Stimulated activated CD8-positive, alpha-beta memory T cell treated with anti-CD3 and anti-CD28 coated beads, Interleukin-7, amount 100 ng/mL, for 1 hour (primary cell): Measurements from ENCODE around the gene ATG13.

Experiments used
- DNase-seq, 2 donors: peaks; one replicate each; pipeline ENCODE4 v3.0.0-alpha.2; 2020; ENCODE audit warnings: low read depth in 2 of 2

The ATG13 gene

DNA sequence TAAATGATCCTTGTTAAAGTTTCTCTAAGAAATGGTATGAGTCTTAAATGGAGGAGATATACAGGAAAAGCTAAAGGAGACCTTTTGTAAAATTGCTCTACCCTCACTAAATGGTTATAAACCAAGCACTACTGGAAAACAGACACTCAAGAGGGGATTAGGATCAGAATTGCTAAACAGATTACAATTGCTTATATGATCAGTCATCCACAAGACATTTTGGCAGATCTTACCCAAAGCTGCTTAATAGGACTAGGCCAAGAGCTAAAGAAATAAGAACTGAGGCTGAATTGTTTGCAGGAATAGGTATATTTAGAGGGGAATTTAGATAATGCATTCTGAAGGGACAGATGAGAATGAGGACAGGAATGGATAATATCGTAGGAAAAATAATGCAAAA is 9.8 kb upstream of the ATG13 start:
- DNase-seq, result no peak

DNA sequence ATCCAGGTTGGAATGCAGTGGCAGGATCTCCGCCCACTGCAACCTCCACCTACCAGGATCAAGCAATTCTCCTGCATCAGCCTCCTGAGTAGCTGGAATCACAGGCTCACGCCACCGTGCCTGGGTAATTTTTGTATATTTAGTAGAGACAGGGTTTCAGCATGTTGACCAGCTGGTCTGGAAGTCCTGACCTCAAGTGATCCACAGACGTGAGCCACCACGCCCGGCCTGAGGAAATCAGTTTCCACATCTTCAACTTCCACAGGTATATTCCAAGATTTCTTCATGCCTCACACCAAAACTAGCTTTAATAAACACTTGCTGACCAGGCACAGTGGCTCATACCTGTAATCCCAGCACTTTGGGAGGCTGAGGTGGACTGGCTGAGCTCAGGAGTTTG is 8.0 kb upstream of the ATG13 start:
- no peak for DNase-seq

DNA sequence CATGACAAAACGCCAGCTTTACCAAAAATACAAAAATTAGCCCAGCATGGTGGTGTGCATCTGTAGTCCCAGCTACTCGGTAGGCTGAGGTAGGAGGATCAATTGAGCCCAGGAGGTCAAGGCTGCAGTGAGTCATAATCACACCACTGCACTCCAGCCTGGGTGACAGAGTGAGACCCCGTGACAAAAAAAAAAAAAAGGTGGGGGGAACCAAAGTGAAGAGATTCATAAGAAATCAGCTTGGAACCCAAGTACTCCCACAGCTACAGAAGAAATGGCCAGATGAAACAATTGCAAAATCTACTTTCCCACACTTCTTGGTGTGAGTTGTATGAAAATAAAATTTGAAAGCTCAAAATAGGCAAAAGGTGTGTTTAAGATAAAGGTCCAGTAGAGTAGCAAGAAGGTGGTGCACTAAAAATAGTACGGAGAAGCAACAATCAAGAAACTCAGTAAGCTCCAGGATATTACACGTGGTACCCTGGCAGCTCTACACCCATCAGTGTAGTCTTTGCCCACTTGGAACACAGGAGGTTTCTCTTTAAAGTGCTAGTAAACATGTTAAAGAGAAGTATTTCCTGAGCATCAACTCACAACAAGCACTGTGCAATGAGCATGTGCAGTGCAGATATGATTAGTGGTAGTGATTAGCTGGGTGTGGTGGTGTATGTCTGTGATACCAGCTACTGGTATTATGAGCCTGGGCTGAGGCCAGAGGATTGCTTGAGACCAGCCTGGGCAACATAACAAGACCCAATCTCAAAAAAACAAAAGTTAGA is 5.6 kb upstream of the ATG13 start:
- DNase-seq, result no peak

GRCh38 chr11:46612326-46612725 is 5.0 kb upstream of the ATG13 start:
- DNase-seq, result no peak

- DNase-seq, result no peak
These were observed 1.6 kb upstream of the ATG13 start for GRCh38 chr11:46615756-46616155.

DNA sequence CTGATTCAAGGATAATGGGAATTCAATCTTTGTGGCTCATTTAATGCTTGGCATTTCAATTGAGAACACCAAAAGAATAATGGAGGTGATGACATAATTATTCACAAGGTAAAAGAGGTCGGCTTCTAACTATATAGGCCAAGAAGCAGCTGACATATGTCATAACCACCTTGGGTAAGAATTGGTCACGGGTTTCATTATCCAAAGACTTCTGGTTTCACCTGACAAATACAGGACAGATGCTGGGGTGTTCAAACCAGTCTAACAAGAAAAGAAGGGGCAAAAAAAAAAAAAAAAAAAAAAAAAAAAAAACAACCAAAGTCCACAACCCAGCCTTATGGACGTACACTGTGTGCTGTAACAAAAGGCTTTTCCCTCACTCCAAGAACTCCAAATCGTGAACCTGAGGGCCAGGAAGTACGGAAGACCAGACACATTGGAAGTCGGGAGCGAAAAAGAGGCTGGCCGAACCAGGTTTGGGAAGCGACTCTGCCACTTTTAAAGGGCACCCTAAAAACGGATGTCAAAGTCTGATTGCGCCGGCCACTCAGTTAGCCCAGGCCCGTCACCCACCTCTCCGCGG is 711 bp upstream of the ATG13 start:
- no peak for DNase-seq

GRCh38 chr11:46617972-46618314 is 590 bp downstream of the ATG13 start:
- no peak for DNase-seq

- no peak for DNase-seq
These were observed 1.5 kb downstream of the ATG13 start for GRCh38 chr11:46618837-46619236.

- no peak for DNase-seq
These were observed 8.1 kb downstream of the ATG13 start for GRCh38 chr11:46625406-46625805.

- no peak for DNase-seq
These were observed 11.6 kb downstream of the ATG13 start for GRCh38 chr11:46628961-46629360.

DNA sequence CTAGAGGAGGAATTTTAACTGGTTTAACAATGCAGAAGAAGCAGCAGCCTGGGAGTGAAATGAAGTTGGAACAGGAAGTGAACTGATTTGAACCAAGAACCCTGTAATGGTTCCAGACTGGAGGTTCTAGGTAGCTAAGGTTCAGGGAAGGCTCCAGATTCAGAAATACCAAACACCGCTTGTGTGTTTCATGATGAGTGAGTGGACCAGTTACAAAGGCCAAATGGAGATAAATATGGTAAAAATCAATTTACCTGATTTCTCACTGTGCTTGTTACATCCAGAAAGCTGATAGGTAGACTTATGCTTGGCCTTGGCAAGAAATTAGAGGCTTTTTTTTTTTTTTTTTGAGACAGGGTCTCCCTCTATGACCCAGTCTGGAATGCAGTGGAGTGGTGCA is 12.9 kb downstream of the ATG13 start:
- no peak for DNase-seq

DNA sequence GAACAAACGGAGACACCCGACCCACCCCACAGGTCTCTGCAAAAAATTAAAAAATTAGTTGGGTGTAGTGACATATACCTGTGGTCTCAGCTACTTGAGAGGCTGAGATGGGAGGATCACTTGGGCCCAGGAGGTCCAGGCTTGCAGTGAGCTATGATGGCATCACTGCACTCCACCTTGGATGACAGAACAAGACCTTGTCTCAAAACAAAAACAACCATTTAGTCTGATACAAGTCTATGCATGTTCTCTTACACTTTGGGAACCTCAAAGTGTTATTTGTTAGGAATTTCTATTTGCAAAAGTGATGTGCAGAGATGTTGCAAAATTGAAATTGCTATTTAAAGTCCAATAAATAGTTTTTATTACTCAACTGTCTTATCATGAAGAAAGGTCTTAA is 14.3 kb downstream of the ATG13 start:
- no peak for DNase-seq

GRCh38 chr11:46632502-46632901 is 15.1 kb downstream of the ATG13 start:
- DNase-seq, result no peak

DNA sequence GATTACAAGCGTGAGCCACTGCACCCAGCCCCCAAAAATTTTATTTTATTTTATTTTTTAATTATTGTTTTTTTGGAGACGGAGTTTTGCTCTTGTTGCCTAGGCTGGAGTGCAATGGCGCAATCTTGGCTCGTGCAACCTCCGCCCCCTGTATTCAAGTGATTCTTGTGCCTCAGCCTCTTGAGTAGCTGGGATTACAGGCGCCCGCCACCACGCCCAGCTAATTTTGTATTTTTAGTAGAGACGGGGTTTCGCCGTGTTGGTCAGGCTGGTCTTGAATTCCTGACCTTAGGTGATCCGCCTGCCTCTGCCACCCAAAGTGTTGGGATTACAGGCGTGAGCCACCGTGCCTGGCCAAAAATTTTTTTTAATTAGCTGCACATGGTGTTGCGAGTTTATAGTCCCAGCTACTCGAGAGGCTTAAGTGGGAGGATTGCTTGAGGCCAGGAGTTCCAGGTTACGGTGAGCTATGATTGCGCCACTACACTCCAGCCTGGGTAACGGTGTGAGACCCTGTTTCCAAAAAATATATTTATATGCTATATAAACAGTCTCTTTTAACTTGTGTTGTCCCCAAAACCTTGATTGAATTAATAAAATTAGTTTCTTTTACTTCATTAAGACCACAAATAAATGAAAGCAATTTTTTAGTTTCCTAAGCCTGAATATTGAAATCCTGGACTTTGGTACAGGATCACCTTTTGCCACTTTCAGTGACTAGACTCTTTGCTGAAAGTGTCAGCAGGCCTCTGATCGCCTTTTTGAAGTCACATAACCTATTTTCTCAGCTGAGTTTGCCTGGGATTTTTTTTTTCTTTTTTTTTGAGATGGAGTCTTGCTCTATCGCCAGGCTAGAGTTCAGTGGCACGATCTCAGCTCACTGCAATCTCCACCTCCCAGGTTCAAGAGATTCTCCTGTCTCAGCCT is 16.2 kb downstream of the ATG13 start:
- no peak for DNase-seq

- no peak for DNase-seq
These were observed 18.3 kb downstream of the ATG13 start for GRCh38 chr11:46635557-46636139.

DNA sequence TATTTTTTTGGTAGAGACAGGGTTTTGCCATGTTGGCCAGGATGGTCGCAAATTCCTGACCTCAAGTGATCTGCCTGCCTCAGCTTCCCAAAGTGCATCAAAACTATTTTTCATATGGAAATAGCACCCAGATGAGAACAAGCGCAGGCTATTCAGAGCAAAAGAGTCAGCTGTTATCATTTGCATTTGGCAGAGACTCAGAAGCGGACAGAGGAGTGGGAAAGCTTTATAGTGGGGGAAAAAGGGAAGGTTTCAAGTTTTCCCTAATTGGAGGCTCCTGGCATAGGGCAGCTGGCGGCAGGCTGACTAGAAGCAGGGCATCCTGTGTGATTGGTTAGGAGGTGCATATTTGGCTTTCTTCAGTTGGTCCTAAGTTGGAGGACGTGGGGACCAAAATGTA is 20.2 kb downstream of the ATG13 start:
- DNase-seq, result no peak

DNA sequence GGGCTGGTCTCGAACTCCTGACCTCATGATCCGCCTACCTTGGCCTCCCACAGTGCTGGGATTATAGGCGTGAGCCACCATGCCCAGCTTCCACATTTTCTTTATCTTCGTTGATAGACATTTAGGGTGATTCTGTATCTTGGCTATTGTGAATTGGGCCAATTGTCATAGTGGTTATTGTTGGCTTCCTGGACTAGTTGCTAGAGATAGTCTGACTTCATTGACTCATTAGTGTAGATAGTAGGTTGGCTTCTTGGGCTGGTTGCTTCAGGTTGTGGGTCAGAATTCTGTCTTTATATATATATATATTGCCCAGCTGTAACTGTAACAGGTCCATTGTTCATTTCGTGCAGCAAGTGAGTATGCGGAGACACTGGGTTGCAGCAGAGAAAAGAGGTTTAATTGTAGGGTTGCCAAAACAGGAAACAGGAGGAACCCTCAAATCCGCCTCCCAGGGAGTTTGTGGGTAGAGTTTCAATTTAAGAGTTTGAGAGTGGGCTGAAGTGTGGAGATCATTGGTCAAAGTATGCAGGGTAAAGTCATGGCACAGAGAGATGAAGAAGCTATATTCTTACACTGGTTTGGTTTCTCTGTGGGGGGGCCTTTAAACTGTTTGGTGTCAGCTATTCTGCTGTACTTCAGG is 22.0 kb downstream of the ATG13 start:
- no peak for DNase-seq

DNA sequence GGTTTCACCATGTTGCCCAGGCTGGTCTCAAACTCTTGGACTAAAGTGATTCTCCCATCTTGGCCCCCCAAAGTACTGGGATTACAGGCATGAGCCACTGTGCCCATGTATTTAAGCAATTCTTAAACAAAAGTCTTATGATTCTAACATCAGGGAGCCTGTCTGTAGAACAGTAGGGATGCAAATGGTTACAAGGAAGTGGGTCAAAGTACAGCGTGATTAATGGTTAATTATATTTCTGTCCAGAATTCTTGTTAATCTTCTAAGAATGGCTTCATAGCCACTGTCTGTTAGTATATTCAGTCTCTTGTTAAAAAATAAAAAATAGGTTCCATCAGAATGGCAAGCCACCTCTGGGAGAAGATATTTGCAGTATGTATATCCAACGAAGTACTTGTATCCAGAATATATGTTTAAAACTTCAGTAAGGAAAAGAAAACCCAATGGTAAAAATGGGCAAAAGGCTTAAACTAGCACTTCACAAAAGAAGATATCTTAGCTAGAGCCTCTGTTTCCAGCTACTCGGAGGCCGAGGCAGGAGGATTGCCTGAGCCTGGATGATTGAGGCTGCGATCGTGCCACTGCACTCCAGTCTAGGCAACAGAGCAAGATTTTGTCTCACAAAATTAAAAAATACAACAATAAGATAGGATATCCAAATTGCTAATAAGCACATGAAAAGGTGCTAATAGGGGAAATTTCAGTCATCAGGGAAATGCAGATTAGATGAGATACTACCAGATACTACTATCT is 22.9 kb downstream of the ATG13 start:
- no peak for DNase-seq

DNA sequence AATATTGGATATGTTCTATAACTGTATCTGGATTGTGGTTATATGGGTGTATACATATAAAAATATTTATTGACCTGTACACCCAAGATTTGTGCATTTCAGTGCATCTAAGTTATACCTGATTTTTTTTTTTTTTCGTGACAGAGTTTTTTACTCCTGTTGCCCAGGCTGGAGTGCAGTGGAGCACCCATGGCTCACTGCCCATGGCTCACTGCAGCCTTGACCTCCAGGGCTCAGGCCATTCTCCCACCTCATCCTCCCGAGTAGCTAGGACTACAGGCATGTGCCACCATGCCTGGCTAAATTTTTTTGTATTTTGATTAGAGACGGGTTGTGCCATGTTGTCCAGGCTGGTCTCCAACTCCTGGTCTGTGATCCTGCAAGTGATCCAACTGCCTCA is 24.3 kb downstream of the ATG13 start:
- DNase-seq, result no peak

GRCh38 chr11:46642627-46643335 is 25.4 kb downstream of the ATG13 start:
- no peak for DNase-seq

GRCh38 chr11:46643531-46643930 is 26.2 kb downstream of the ATG13 start:
- DNase-seq, result no peak
